NCI-H446 treated with DMSO at 0.1 percent for 48 hours (cell line): ENCODE measurements around the gene DISP2.
A peak's percentile ranks its signal among the peaks of the same experiment; 100 is the strongest.

Experiments
- DNase-seq: peaks from one replicate; lab custom pipeline; 2025; lab: John Stamatoyannopoulos, UW

The DISP2 gene

DNA sequence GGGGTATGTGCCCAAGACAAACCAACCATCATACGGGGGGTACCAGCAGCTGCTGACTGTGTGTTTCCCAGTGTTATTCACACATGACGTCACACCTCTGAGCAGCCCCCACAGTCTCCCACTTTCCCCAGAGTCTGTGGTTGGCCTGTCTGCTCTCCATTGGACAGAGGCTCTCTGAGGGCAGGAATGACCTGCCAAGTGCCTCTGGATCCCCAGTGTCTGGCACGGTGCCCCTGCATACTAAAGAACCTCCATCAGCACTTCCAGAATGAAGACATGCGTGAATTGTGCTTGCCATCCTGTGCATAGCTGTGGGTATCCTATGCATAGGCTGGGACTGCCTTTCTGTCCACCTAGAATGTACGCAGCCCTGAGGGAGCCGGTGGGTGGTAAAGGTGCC, 13.8 kb upstream of the DISP2 start:
- no peak for DNase-seq

GRCh38 chr15:40344631-40345120, 13.3 kb upstream of the DISP2 start:
- DNase-seq, result peak; percentile 66

DNA sequence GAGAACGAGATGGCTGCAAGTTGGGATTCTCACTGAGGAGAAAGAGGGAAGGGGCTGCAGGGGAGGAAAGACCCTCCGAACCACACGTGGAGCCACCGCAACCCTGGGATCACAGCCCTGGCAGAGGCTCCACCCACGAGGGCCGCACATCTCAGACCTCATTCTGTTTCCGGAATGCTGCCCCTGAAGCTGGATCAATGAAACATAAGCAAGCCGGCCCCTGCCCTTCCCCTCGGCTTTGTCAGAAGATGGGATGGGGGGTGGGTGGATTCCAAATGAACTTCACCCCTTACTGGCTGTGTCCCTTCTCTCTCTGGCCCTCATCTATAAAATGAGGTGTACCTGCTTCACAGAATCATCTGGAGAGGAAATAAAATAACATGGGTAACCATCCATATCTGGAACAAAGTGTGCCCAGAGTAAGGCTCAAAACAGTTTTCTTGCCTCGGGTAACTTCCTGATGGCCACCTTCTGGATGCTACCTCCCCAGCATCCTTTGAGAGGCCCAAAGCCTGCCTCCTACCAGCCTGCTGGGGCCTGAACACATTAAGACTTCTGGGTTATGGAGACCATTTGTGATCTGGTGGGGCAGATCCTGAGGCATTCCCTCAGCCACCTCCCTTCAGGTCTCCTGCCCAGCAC, 12.7 kb upstream of the DISP2 start:
- no peak for DNase-seq

- no peak for DNase-seq
Observed at GRCh38 chr15:40345867-40346578, 12.0 kb upstream of the DISP2 start.

GRCh38 chr15:40346579-40347558, 11.2 kb upstream of the DISP2 start:
- no peak for DNase-seq

DNA sequence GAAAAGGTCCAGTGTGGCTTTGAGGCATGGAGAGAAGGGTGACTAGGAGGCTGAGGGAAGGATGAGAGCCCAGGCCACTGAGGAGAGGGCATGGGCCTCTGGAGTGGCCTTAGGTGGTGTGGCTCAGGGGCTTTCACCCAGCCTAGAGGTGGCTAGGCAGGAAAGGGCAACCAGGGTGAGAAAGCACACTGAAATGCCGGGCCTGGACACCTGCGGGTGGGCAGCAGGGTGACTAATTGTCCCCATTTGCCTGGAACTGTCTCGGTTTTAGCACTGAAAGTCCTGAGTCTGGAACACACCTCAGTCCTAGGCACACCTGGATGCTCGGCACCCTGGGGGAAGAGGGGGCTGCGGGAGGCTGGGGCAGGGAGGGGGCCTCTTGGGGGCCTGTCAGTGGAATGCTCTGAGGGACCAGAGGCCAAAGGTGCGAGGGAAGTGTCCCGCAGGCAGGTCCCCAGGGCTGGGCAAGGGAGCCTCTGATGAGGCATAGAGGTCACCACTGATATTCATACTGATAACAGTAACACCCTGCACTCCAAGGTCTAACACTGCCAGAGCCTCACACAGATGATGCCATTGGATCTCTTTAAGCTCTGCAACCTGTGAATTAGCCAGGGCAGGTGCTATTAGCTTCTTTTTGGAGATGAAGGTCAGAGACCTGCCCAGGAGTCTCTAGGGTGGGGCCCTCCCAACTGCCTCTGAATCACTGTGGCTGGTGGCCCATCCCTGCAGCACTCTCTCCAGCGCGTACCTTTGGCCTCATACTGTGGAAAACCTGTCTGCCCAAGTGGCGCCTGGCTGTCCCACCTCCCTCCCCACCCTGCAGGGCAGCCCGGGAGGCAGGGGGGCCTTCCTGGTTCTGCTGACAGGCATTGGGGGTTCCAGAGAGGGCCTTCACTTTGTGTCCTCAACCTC, 10.2 kb upstream of the DISP2 start:
- no peak for DNase-seq

DNA sequence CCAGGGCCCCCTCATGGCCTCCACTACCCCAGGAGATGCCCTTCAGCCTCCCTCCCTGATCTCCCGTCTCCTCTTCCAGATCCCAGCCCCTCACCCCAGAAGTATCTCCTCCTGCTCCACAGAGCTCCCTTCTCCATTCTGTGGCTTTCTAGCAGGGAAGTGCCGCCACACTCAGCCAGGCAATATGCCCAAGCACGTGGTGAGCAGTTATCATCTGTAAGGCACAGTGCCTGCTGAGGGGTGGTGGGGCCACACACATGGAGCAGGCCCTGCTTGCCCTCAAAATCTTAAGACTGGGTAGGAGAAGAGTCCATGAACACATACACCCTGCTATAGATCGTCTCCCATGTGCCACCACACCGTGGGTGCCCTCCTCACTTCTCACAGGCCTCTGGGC, 9.5 kb upstream of the DISP2 start:
- no peak for DNase-seq

DNA sequence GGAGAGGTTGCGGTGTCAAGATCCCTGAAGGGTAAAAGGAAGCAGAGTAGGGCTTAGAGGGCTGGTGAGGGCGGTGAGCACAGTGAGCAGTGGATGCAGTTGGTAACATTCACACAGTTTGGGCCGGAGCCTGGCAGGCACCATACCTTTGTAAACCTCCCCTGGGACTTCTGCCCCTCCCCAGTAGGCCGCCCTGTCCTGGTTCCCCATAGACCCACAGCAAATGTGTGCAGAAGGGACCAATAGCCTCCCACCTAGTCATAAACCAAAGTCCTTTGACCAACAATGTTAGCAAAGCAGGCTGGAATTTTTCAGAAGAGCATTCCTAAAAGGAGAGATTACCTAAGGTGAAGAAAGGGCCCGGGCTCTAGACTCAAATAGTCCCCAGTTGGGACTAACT, 8.9 kb upstream of the DISP2 start:
- no peak for DNase-seq

DNA sequence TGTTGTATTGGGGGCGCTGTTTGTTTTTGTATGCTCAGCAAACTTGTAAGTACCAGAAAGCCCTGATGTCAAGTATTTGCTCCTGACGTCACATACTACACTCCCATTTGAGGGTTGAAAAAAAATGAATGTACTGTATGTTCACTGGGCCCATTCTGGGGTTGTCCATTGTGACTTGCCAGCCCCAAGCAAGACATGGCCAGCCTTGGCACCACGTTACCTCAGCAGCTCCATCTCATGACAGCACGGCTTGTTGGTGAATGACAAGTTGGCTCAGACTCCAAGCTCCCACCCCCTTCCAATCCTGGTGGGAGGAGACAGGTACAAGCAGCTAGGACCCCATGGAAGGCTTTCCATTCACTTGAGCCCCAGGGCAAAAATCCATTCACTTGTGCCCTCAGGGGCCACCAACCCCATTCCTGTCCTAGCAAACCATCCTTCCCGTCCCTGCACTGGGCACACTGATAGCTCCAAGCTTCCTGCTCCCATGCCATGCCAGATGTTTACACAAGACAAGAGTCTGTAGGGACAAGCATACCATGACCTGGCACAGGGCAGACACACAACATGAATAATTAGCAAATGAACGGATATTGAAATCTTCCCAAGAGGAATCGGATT, 5.6 kb upstream of the DISP2 start:
- DNase-seq, result no peak

DNA sequence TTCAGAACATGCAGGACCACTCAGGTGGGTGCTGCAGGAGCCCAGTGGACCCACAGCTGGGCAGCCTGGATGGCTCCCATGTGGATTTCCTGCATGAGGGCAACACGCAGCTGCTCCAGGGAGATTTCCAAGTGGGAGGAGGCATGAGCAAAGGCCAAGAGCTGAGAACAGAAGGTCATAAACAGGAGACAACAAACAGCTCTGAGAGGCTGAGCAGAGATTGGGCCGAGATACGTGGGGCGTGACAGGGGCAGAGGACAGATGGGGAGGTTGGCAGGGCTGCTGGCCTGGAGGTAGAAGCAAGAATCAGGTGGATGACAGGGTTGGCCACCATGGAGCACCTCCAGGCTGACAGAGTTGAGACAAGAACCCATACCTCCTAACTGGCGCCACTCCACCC, 4.3 kb upstream of the DISP2 start:
- peak; percentile 45 for DNase-seq

GRCh38 chr15:40354408-40355171, 3.4 kb upstream of the DISP2 start:
- DNase-seq, result peak; percentile 96

DNA sequence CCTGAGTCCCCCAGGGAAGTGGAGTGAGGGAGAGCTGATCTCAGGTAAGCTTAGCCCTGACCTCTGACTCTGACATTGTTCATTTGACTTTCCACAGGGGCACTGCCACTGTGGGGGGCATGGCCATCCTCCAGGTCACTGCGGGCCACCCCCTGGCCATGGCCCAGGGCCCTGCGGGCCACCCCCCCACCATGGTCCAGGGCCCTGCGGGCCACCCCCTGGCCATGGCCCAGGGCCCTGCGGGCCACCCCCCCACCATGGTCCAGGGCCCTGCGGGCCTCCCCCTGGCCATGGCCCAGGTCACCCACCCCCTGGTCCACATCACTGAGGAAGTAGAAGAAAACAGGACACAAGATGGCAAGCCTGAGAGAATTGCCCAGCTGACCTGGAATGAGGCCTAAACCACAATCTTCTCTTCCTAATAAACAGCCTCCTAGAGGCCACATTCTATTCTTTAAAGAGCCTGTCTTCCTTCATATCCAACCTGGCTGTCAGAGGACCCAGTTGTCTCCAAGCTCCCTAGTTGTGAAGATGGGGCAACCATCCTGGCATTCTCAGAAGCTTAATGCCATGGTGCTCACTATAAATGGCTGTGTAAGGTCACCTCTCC, 1.9 kb upstream of the DISP2 start:
- DNase-seq, result no peak

DNA sequence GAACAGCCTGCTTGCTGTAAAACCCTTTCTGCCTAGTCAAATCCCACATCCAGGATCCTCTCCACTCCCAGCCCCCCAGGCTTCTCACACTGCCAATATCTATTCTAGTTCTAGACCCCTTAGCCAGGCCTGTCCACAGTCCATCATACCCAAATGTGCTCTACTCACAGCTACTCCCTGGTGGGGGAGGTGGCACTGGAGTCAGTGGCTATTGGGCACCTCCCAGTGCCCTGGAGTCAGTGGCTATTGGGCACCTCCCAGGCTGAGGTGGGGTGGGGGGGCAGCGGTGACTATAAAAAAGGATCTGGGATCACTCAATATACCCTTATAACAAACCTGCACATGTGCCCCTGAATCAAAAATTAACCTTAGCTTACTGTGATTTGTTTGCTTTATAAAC, 773 bp upstream of the DISP2 start:
- DNase-seq, result no peak

DNA sequence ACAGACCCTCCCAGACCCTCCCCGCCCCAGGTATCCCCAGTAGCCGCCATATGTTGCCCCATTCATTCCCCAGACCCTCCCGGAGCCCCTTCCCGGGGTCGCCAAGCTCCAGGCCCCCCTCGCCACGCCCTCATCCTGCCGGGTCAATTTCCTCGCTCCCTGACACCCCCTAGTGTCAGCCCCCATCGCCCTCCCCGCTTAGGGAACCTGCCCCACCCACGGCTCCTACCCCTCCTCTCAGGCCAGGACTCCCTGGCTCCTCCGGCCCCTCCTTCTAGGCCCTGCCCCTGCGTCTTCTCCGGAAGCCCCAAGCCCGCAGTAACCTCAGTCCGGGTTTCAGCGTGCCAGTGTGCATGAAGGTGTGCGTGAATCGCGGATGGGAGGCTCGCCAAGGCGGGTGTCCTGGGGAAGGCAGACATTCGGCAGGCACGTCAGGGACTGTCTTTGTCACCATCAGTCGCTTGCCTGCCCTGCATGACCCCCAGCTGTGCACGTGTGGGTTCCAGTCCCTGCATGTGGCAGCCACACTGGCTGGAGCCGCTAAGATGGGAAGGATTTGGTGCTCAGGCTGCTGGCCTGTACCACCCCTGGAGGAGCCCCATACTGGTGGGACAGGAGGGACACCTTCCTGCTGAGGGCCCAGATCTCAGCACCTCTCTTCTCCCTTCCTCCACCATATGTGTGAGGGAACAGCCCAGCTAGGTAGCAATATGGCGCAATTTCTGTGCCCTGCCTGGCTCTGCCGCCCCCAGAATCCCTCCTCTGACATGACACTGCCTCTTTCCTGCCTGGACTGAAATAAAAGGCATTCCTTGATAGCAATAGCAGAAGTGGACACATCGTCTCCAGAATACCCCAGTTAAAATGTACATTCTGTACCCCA, 693 bp downstream of the DISP2 start:
- DNase-seq, result no peak

DNA sequence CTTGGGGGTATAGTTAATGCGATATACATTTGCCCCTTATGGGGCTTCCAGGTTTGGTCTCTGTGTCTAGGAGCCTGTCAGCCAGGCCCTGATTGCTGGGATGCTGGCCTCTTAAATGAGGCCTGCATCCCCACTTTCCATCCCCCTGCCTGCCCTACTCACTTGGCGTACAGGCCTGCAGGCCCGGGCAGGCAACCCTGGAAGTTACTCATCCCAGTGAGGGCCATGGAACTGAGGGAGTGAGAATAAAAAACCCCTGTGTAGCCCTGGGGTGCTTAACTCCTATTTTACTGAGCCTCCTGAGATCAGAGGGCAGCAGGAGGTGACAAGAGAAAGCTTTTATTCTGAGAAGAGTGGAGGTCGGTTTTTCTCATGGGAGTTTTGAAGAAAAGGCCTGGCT, 2.0 kb downstream of the DISP2 start:
- DNase-seq, result no peak

GRCh38 chr15:40361640-40362039, 3.6 kb downstream of the DISP2 start:
- no peak for DNase-seq

DNA sequence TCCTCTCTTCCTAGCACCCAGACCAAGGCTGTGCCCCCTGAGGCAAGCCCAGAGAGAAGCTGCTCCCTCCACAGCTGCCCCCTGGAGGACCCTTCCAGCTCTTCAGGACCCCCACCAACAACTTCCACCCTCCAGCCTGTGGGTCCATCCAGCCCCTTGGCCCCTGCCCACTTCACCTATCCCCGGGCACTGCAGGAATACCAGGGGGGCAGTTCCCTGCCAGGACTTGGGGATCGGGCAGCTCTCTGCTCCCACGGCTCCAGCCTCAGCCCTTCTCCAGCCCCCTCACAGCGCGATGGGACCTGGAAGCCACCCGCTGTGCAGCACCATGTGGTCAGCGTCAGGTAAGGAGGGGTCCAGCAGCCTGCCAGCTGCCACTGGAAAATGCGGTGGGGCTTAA, 5.6 kb downstream of the DISP2 start:
- DNase-seq, result no peak

GRCh38 chr15:40364251-40364650, 6.2 kb downstream of the DISP2 start:
- no peak for DNase-seq

DNA sequence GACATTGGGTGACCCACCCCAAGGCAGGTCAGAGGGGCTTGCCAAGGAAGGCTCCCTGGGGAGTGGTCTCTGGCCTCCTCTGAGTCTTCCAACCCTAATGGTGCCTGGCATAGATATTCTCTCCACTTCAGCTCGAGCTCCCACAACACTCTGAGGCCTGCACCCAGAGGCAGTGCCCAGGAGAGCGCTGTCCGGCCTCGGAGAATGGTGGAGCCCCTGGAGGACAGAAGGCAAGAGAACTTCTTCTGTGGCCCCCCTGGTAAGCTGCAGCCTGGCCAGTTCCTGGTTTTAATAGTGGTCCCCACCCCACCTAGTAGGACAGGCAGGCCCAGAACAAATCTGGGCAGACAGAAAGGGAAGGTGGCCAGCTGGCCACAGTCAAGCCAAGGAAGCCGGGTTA, 7.0 kb downstream of the DISP2 start:
- DNase-seq, result no peak
